RPMI7951 (cell line): ENCODE data around the gene MIS18A. TPM values are rescaled to one million over a fixed set of nuclear protein-coding genes. Genes with fewer than 3 reads are reported as not detected.

Source experiments
- DNase-seq: peaks from one replicate; pipeline ENCODE4 v3.0.0-alpha.2; 2012; ENCODE audit warnings: low read depth
- total RNA-seq: library from RNA; depleted of rRNA; stranded (reverse); fragments of >200 nt; shearing (Covaris generic); gene quantifications from 2 replicates; pipeline ENCODE4 v1.2.3, GENCODE V29; 2014; rRNA removed

MIS18A gene
- total RNA-seq, 1 experiment from 2014 or later: 21.9 TPM

- DNase-seq: no peak
Measured at GRCh38 chr21:32253215-32253641, 25.6 kb downstream of the MIS18A start.

DNA sequence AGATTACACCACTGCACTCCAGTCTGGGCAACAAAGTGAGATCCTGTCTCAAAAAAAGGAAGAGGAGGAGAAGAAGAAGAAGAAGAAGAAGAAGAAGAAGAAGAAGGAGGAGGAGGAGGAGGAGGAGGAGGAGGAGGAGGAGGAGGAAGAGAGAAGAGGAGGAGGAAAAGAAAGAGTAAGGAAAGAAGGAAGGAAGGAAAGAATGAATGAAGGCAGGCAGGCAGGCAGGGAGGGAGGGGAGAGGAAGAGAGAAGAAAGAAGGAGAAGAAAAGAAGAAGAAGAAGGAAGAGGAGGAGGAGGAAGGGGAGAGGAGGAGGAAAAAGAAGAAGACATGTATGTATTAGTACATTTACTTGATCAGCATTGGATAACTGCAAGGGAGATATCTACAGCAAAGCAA is 26.7 kb downstream of the MIS18A start:
- no peak for DNase-seq

- DNase-seq: no peak
Measured at GRCh38 chr21:32249511-32250280, 29.2 kb downstream of the MIS18A start.

GRCh38 chr21:32248571-32249461 is 30.0 kb downstream of the MIS18A start:
- no peak for DNase-seq

GRCh38 chr21:32246571-32247140 is 32.2 kb downstream of the MIS18A start:
- no peak for DNase-seq

DNA sequence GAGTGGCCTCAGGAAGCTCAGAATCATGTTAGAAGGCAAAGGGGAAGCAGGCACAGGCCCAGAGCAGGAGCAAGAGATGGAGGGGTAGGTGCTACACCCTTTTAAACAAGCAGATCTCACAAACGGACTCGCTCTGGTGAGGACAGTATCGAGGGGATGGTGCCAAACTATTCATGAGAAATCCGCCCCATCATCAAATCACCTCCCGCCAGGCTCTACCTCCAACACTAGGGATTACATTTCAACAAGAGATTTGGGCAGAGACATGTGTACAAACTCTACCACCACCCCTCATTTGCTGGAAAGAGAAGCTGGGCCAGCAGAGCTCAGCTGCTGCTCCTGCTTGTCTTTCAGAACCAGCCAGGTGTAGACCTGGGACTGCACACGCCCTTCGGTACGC is 32.9 kb downstream of the MIS18A start:
- no peak for DNase-seq

- DNase-seq: no peak
Measured at GRCh38 chr21:32240851-32241687, 37.8 kb downstream of the MIS18A start.

DNA sequence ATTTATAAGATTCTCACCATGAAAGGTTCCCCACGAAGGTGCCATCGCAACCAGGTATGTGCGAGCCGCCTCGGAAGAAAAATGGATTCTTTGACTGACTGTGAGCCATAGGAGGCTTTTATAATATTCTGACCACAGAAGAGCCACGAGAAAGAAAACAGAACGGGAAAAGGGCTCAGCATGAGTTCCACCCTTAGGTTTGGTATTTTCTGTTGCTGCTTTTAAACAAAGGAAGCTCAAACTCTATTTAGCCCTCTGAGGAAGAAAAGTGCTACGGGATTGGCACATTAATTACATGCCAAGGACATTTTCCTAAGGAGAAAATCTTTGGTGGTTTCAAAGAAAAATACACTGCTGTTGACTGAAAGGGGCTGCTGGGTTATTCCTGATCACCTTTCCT is 39.3 kb downstream of the MIS18A start:
- DNase-seq: no peak

DNA sequence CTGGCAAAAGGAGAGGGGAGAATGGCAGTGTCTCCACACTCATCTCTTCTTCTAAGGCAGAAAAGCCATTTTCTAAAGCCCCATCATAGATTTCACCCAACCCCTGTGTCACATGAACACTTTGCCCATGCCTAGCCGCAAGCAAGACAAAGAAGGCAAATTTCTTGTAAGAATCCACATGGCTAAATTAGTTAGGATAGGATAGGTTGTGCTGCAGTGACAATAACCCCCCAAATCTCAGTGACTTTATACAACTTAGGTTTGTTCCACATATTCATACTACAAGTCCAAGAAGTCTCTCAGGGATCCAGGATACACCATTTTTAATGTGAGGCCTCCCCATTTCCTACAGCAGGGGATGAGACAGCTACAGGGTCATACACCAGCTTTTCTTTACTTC is 40.8 kb downstream of the MIS18A start:
- DNase-seq: no peak

DNA sequence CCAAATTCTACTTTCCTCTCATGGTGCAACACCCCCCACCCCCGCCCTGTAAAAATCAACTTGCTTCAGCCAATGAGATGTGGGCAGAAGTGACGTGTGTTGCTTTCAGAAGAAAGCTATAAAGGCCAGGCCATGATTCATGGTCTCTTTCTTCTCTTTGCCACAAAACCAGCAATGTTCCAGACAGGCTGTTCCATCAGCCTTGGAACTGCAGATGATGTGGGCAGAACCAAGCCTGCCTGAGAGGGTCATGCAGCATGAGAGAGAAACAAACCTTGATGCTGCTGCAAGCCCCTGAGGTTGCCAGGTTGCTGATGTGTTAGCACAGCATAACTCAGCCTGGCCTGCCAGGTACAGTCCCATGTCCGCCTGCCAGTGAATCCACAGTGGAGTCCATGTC is 41.8 kb downstream of the MIS18A start:
- no peak for DNase-seq

DNA sequence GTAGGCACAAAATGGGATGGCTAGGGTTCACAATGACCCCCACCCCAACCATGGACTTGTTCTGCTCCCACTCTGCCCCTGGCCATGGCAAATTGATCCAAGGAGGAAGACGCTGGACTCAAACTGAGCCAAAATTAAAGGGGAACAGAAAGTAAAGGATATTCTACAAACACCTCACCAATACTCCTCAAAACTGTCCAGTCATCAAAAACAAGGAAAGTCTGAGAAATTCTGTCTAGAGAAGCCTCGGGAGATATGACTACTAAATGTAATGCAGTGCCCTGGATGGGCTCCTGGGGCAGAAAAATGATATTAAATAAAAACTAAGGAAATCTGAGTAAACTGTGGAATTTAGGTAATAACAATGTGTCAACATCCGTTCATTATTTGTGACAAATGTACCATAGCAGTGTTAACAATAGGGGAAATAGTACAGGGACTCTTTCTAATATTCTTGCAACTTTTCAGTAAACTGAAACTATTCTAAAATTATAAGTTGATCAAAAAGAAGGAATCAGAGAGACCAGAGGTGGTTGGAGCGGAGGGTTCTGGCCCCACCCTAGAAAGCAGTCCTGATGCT is 45.0 kb downstream of the MIS18A start:
- no peak for DNase-seq

DNA sequence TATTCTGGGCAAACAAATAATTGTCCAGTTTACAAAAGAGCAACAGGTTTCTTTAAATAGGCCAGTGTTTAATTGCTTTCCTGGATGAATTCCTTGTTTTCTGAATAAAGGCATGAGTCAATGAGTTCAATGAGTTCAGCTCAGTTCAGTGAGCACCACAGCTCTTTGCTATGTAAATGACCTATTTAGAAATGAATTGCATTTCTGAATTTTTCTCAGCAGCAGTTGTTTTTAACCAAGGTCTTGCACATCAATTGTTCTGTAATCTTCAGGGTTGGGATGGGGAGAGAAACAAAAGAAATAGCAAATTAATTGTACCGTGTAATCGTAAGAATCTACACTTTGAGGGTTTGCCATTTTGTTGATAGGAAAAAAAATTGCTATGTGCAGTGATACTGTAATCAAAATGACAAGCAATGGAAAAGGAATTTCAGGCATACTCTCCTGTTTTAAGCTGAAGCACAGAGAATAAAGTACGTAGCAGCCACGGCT is 45.7 kb downstream of the MIS18A start:
- DNase-seq: no peak

- DNase-seq: no peak
Measured at GRCh38 chr21:32226444-32226843, 52.4 kb downstream of the MIS18A start.

Other genes with a start within 250 kb of the MIS18A start
- not detected in 2 replicates for gene MRAP, start 19.8 kb upstream of the MIS18A start, total RNA-seq
- gene URB1, start 114.0 kb upstream of the MIS18A start, total RNA-seq: 7.2 and 9.3 TPM in 2 replicates
- 9.6 and 11.8 TPM in 2 replicates for gene EVA1C, start 133.7 kb upstream of the MIS18A start, total RNA-seq